ENCODE results near the gene CPXM1. TPM values are rescaled to one million over a fixed set of nuclear protein-coding genes. Genes with fewer than 3 reads are reported as not detected.

Gene CPXM1
- total and polyA plus RNA-seq, 10 of the 15 experiments (the other 5 are each of a cell fraction or from before 2014, with no cell fraction given): 0.22 to 3.9 (median 0.63) TPM; not detected in 2

- FAIRE-seq: no peak
- Histone ChIP-seq H4K20me1 (ENCODE audit: control insufficient read depth, insufficient read depth) (no peaks in the 10 kb centered on the region), H2AFZ (ENCODE audit: control insufficient read depth, low read depth, low read length) (no peak overlapping the region), H3K79me2 (ENCODE audit: control insufficient read depth, insufficient read depth, low read length) (no peaks in the 10 kb centered on the region), H3K9me3 (replicated peaks; ENCODE audit: control insufficient read depth, insufficient read depth, low read length) (no peaks in the 10 kb centered on the region; the same call in 2 of the 3 replicates), H3K9ac (ENCODE audit: control insufficient read depth, insufficient read depth, low read length) (no peak overlapping the region), H3K36me3 (ENCODE audit: control insufficient read depth in 2 of 2, insufficient read depth in 2 of 2, low read length in 1 of 2) (no peaks in the 10 kb centered on the region), H3K4me2 (ENCODE audit: control insufficient read depth, insufficient read depth) (no peak overlapping the region), H3K4me1 (ENCODE audit: control insufficient read depth, insufficient read depth, low read length) (no peaks in the 10 kb centered on the region), H3K27me3 (replicated peaks in 1 of 2; ENCODE audit: control insufficient read depth in 2 of 2, insufficient read depth in 2 of 2, low read length in 1 of 2) (peaks cover 0 to 5% of the 10 kb centered on the region in 2 experiments; a peak in 3 of 4 replicates), H3K27ac (ENCODE audit: control insufficient read depth, insufficient read depth) (no peak overlapping the region), H3K4me3 (no peak overlapping the region)
- DNase-seq (ENCODE audit: low read depth, low spot score): no peak
- BruUV-seq (replicated peaks): no TSS peak
- intact Hi-C loops (cut with micrococcal nuclease; ENCODE audit: unreplicated experiment) (loop anchor here (10.0 kb wide), 1 partner anchor 62 kb away; no protein-coding TSS in a partner anchor), in situ Hi-C loops (cut with MboI) (no loop called here)
- POLR2A ChIA-PET: no interaction called here
- no peak for ATAC-seq
- CTCF ChIA-PET: no interaction called here
- SMC1A ChIA-PET (ENCODE audit: uncharacterized antibody, unreplicated experiment): no interaction called here
- WGBS (ENCODE audit: insufficient coverage, insufficient replicate concordance, low lambda C conversion rate, missing lambda C conversion rate): 13% methylated on average over 8 of the region's 8 CpGs
- RAD21 ChIA-PET (ENCODE audit: unreplicated experiment): no interaction called here
- no peak for TF ChIP-seq STAT1 (conservative IDR thresholded peaks at IDR 0.05)
- no peak for TF ChIP-seq ESRRA (IDR thresholded peaks at IDR 0.05; ENCODE audit: low read length)
These were observed 53.7 kb downstream of the CPXM1 start for GRCh38 chr20:2746636-2747265.

GRCh38 chr20:2745936-2746635 lies 54.3 kb downstream of the CPXM1 start:
- ChIA-PET SMC1A (ENCODE audit: uncharacterized antibody, unreplicated experiment) (interaction anchor here (0.6 kb wide), 1 partner anchor 32 kb away, joined by 3 read pairs; no protein-coding TSS in a partner anchor), CTCF (no interaction called here), POLR2A (no interaction called here), RAD21 (ENCODE audit: unreplicated experiment) (no interaction called here)
- Histone ChIP-seq H2AFZ (ENCODE audit: control insufficient read depth, low read depth, low read length) (no peak overlapping the region), H3K4me2 (ENCODE audit: control insufficient read depth, insufficient read depth) (no peak overlapping the region), H3K27me3 (replicated peaks in 1 of 2; ENCODE audit: control insufficient read depth in 2 of 2, insufficient read depth in 2 of 2, low read length in 1 of 2) (peaks cover 0 to 5% of the 10 kb centered on the region in 2 experiments; a peak in 3 of 4 replicates), H3K4me1 (ENCODE audit: control insufficient read depth, insufficient read depth, low read length) (no peaks in the 10 kb centered on the region), H3K9ac (ENCODE audit: control insufficient read depth, insufficient read depth, low read length) (no peak overlapping the region), H3K27ac (ENCODE audit: control insufficient read depth, insufficient read depth) (no peak overlapping the region), H3K36me3 (ENCODE audit: control insufficient read depth in 2 of 2, insufficient read depth in 2 of 2, low read length in 1 of 2) (no peaks in the 10 kb centered on the region), H3K4me3 (no peak overlapping the region), H3K9me3 (replicated peaks; ENCODE audit: control insufficient read depth, insufficient read depth, low read length) (no peaks in the 10 kb centered on the region; the same call in 2 of the 3 replicates), H3K79me2 (ENCODE audit: control insufficient read depth, insufficient read depth, low read length) (no peaks in the 10 kb centered on the region), H4K20me1 (ENCODE audit: control insufficient read depth, insufficient read depth) (no peaks in the 10 kb centered on the region)
- intact Hi-C loops (cut with micrococcal nuclease; ENCODE audit: unreplicated experiment): loop anchor here (10.0 kb wide), 1 partner anchor 61 kb away; no protein-coding TSS in a partner anchor
- ATAC-seq: no peak
- BruUV-seq (replicated peaks): no TSS peak
- DNase-seq (ENCODE audit: low read depth, low spot score): no peak
- no peak for FAIRE-seq
- in situ Hi-C loops (cut with MboI): no loop called here
- TF ChIP-seq IKZF2 (IDR thresholded peaks at IDR 0.05): no peak
- no peak for TF ChIP-seq PAX8 (IDR thresholded peaks at IDR 0.05)
- TF ChIP-seq ZNF217 (IDR thresholded peaks at IDR 0.05): no peak
- no peak for TF ChIP-seq POU2F2 (IDR thresholded peaks at IDR 0.05; ENCODE audit: borderline replicate concordance, low read depth, low read length)
- TF ChIP-seq ATF3 (IDR thresholded peaks at IDR 0.05; ENCODE audit: borderline replicate concordance, extremely low read depth, low read depth, low read length): no peak
- no peak for TF ChIP-seq ZBED1 (IDR thresholded peaks at IDR 0.05; ENCODE audit: borderline replicate concordance)
- no peak for TF ChIP-seq MEF2B (IDR thresholded peaks at IDR 0.05; ENCODE audit: partially characterized antibody, poor library complexity, severe bottlenecking)
- no peak for TF ChIP-seq SUZ12 (IDR thresholded peaks at IDR 0.05; ENCODE audit: unreplicated experiment)
- TF ChIP-seq PAX5 (IDR thresholded peaks at IDR 0.05; ENCODE audit: borderline replicate concordance, low read depth, low read length): no peak
- no peak for TF ChIP-seq ZSCAN29 (IDR thresholded peaks at IDR 0.05)
- no peak for TF ChIP-seq SREBF1 (IDR thresholded peaks at IDR 0.05; ENCODE audit: low read length)
- TF ChIP-seq ATF7 (IDR thresholded peaks at IDR 0.05; ENCODE audit: low read depth): no peak
- no peak for TF ChIP-seq CHD1 (IDR thresholded peaks at IDR 0.05; ENCODE audit: low read depth, low read length)
- TF ChIP-seq PKNOX1 (IDR thresholded peaks at IDR 0.05): no peak
- no peak for TF ChIP-seq PML (IDR thresholded peaks at IDR 0.05; ENCODE audit: low read length)
- WGBS (ENCODE audit: insufficient coverage, insufficient replicate concordance, low lambda C conversion rate, missing lambda C conversion rate): 26% methylated on average over 4 of the region's 4 CpGs
